GM23338 (cell line): ENCODE results near the gene OMG.

Experiments
- CTCF ChIP-seq, 2 experiments: fragments of 200-600 bp in 1 of 2; sonication (generic) in 1 of 2; conservative IDR thresholded peaks; 2 replicates each; pipeline versions ENCODE4 v1.5.1 to v1.6.1; 2016 to 2017; ENCODE audit warnings: antibody characterized with exemption in 2 of 2, low read depth in 2 of 2, mild to moderate bottlenecking in 2 of 2, moderate library complexity in 1 of 2
- EZH2phosphoT487 ChIP-seq: fragments of 200-600 bp; sonication (generic); IDR thresholded peaks from one replicate; pipeline ENCODE4 v1.8.1; 2018; ENCODE audit warnings: antibody characterized with exemption; ENCODE audit not compliant: unreplicated experiment

GRCh38 chr17:31310886-31311285, 13.8 kb upstream of the OMG start:
- TF ChIP-seq CTCF (conservative IDR thresholded peaks at IDR 0.05; ENCODE audit: low read depth in 2 of 2) (no peak), EZH2phosphoT487 (no peak)
